CD4-positive, alpha-beta memory T cell (primary cell): ENCODE results near the gene PTPRG. TPM values are rescaled to one million over a fixed set of nuclear protein-coding genes. Genes with fewer than 3 reads are reported as not detected.

Experiments used
- CTCF ChIA-PET: fragments of 350-600 bp; sonication (Branson Sonifier 250); formaldehyde crosslinking; loops from one replicate; lab custom pipeline; 2021; ENCODE audit warnings: inconsistent platforms; ENCODE audit not compliant: partially characterized antibody; lab: Charles Lee
- POLR2A ChIA-PET: fragments of 350-600 bp; sonication (Branson Sonifier 250); formaldehyde crosslinking; loops from one replicate; lab custom pipeline; 2021; ENCODE audit not compliant: partially characterized antibody; lab: Charles Lee
- DNase-seq, 5 donors: peaks; one replicate each; pipeline versions ENCODE4 v3.0.0 to v3.0.0-alpha.2; 2020 to 2022; ENCODE audit warnings: mixed read lengths in 1 of 5
- H3K27ac ChIP-seq: one replicate; pipeline ENCODE4 v1.7.0; 2013; ENCODE audit warnings: low read depth, low read length
- H3K27me3 ChIP-seq: 2 replicates; pipeline ENCODE4 v1.7.0; 2013; ENCODE audit warnings: mild to moderate bottlenecking, low read length, moderate library complexity; ENCODE audit not compliant: insufficient read depth
- H3K36me3 ChIP-seq: 2 replicates; pipeline ENCODE4 v1.7.0; 2013; ENCODE audit warnings: mild to moderate bottlenecking, low read length, moderate library complexity; ENCODE audit not compliant: insufficient read depth
- H3K4me1 ChIP-seq: 2 replicates; pipeline ENCODE4 v1.7.0; 2013; ENCODE audit warnings: mild to moderate bottlenecking, low read length, moderate library complexity; ENCODE audit not compliant: insufficient read depth
- H3K4me3 ChIP-seq, 2 donors: one replicate each; pipeline ENCODE4 v1.7.0; 2013; ENCODE audit warnings: low read length in 2 of 2, mild to moderate bottlenecking in 1 of 2
- H3K9me3 ChIP-seq, 2 donors: one replicate each; pipeline ENCODE4 v1.7.0; 2013; ENCODE audit warnings: low read length in 2 of 2, control low read depth in 1 of 2; ENCODE audit not compliant: control insufficient read depth in 1 of 2
- H3K27ac Mint-ChIP-seq, 7 donors: one replicate each; pipeline ENCODE4 v1.8.0; 2020 to 2021; ENCODE audit warnings: mixed read lengths in 7 of 7, mild to moderate bottlenecking in 6 of 7, inconsistent platforms in 3 of 7, moderate library complexity in 3 of 7
- H3K27me3 Mint-ChIP-seq, 2 donors: one replicate each; pipeline ENCODE4 v1.8.0; 2020 to 2021; ENCODE audit warnings: mixed read lengths in 2 of 2
- H3K36me3 Mint-ChIP-seq, 2 donors: one replicate each; pipeline ENCODE4 v1.8.0; 2020 to 2021; ENCODE audit warnings: mixed read lengths in 2 of 2, inconsistent platforms in 1 of 2, mild to moderate bottlenecking in 1 of 2
- H3K4me1 Mint-ChIP-seq, 4 donors: one replicate each; pipeline ENCODE4 v1.8.0; 2020 to 2021; ENCODE audit warnings: mixed read lengths in 4 of 4, mild to moderate bottlenecking in 1 of 4
- H3K4me3 Mint-ChIP-seq, 8 donors: one replicate each; pipeline ENCODE4 v1.8.0; 2020 to 2021; ENCODE audit warnings: mixed read lengths in 8 of 8, mild to moderate bottlenecking in 7 of 8, moderate library complexity in 6 of 8, inconsistent platforms in 3 of 8
- H3K9me3 Mint-ChIP-seq, 8 donors: one replicate each; pipeline ENCODE4 v1.8.0; 2020 to 2021; ENCODE audit warnings: mixed read lengths in 8 of 8, mild to moderate bottlenecking in 5 of 8, inconsistent platforms in 3 of 8, moderate library complexity in 1 of 8
- intact Hi-C: fragments of 100-400 bp; cut with micrococcal nuclease; formaldehyde crosslinking; loops from one replicate; pipeline ENCODE4 v1.15.1; 2023
- polyA plus RNA-seq, 2 donors: library from polyadenylated mRNA; unstranded; fragments of 300-500 nt; fragmentation: Illumina TruSeq; gene quantifications; one replicate each; pipeline ENCODE4 v1.2.3, GENCODE V29; 2021
- total RNA-seq, 2 experiments: library from RNA; stranded (reverse); gene quantifications; one replicate each; pipeline ENCODE4 v1.2.3, GENCODE V29; 2021

Gene PTPRG
- total and polyA plus RNA-seq, 4 experiments from 2014 or later, result not detected

DNA sequence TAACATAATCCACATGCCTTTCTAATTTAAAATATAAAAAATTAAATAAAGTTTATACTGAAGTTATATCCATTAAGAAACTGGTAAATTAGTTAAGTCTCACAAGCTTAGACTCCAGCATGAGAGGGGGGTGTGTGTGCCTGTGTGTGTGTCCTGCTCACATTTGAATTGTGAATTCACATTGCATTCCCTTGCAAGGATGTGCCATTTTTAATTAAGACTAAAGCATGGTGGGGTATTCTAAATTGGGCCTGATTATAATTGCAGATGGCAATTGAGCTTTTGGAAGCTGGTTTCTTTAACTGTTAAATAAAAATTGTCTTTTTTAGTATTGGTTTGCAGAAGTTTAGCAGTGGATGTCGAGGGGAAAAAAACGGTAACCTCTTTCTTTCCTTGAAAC is 56.9 kb downstream of the PTPRG start:
- H3K4me3 Mint-ChIP-seq, result no peak overlapping the region
- intact Hi-C loops, result no loop called here
- CTCF ChIA-PET, result interaction anchor here (1.9 kb wide), 1 partner anchor 12 kb away, joined by 4 read pairs; no protein-coding TSS in a partner anchor

DNA sequence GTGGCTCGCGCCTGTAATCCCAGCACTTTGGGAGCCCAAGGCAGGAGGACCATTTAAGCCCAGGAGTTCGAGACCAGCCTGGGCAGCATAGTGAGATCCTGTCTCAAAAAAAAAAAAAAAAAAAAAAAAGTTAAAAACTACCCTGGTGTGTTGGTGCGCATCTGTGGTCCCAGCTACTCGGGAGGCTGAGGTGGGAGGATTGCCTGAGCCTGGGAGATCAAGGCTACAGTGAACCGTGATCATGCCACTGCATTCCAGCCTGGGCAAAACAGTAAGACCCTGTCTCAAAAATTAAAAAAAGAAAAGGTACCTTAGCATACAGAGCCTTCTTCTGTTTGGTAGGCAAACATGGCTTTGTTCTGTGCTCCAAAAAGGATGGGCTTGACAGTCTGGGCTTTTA is 57.5 kb downstream of the PTPRG start:
- DNase-seq, result no peak
- Histone ChIP-seq H3K4me1 (no peaks in the 10 kb centered on the region), H3K36me3 (no peaks in the 10 kb centered on the region), H3K9me3 (no peaks in the 10 kb centered on the region), H3K4me3 (no peak overlapping the region), H3K27me3 (no peaks in the 10 kb centered on the region), H3K27ac (no peak overlapping the region)
- Mint-ChIP-seq H3K4me1 (no peaks in the 10 kb centered on the region), H3K27ac (no peak overlapping the region), H3K4me3 (no peak overlapping the region), H3K36me3 (no peaks in the 10 kb centered on the region), H3K27me3 (peaks cover 0 to 1% of the 10 kb centered on the region in 2 donors), H3K9me3 (peaks cover 0 to 3% (median 0%) of the 10 kb centered on the region in 8 donors)
- POLR2A ChIA-PET, result no interaction called here
- intact Hi-C loops, result no loop called here
- CTCF ChIA-PET, result interaction anchor here (1.9 kb wide), 1 partner anchor 13 kb away, joined by 4 read pairs; no protein-coding TSS in a partner anchor

More for the DNA sequence above, 56.9 kb downstream of the PTPRG start:
- Histone ChIP-seq H3K36me3 (no peaks in the 10 kb centered on the region), H3K27ac (no peak overlapping the region), H3K4me3 (no peak overlapping the region), H3K4me1 (no peaks in the 10 kb centered on the region), H3K9me3 (no peaks in the 10 kb centered on the region), H3K27me3 (no peaks in the 10 kb centered on the region)
- POLR2A ChIA-PET, result no interaction called here
- H3K27ac Mint-ChIP-seq, result no peak overlapping the region
- H3K9me3 Mint-ChIP-seq, result peaks cover 0 to 3% (median 0%) of the 10 kb centered on the region in 8 donors
- H3K36me3 Mint-ChIP-seq, result no peaks in the 10 kb centered on the region
- peaks cover 0 to 1% of the 10 kb centered on the region in 2 donors for H3K27me3 Mint-ChIP-seq
- no peaks in the 10 kb centered on the region for H3K4me1 Mint-ChIP-seq
- DNase-seq, result no peak

DNA sequence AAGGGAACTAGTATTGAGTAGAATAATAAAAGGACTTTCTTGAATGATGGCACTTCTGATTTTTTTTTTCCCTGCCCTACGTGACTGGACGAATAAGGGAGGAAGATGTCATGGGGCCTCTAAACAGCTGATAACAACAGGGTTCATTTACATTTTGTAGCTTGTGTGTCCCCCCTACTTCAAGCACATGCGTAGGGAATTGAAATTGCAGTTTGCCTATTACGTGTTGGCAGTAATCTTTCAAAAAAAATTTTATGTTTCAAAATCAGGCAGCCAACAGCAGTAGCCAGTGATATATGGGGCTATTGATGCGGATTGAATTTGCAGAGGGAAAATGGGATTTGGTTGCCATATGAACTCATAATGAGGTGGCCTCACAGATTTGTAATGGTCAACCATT is 58.7 kb downstream of the PTPRG start:
- Histone ChIP-seq H3K9me3 (no peaks in the 10 kb centered on the region), H3K27me3 (no peaks in the 10 kb centered on the region), H3K27ac (no peak overlapping the region), H3K4me1 (no peaks in the 10 kb centered on the region), H3K4me3 (no peak overlapping the region), H3K36me3 (no peaks in the 10 kb centered on the region)
- H3K36me3 Mint-ChIP-seq, result no peaks in the 10 kb centered on the region
- H3K9me3 Mint-ChIP-seq, result peaks cover 0 to 5% (median 0%) of the 10 kb centered on the region in 8 donors
- intact Hi-C loops, result no loop called here
- H3K4me3 Mint-ChIP-seq, result no peak overlapping the region
- H3K27ac Mint-ChIP-seq, result no peak overlapping the region
- DNase-seq, result no peak
- ChIA-PET CTCF (no interaction called here), POLR2A (no interaction called here)
- peaks cover 0 to 1% of the 10 kb centered on the region in 2 donors for H3K27me3 Mint-ChIP-seq
- no peaks in the 10 kb centered on the region for H3K4me1 Mint-ChIP-seq

DNA sequence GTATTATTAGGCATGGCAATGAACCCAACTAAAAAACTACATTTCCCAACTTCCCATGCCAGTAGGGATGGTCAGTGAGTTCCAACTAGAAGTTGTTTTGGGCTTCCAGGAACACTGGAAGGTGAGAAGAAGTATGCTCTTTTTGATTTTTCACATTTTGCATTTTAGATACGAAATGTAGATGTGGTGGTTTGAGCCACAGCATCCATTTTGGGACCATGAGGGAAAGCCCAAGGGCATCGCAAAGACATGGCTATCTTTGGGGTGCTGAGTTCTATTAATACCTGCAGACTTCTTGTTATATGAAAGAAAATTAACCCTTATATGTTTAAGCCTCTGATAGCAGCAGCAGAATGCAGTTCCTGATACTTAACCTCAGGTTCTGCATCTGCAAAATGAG is 62.9 kb downstream of the PTPRG start:
- Histone ChIP-seq H3K4me1 (no peaks in the 10 kb centered on the region), H3K9me3 (no peaks in the 10 kb centered on the region), H3K4me3 (no peak overlapping the region), H3K27ac (no peak overlapping the region), H3K27me3 (no peaks in the 10 kb centered on the region), H3K36me3 (no peaks in the 10 kb centered on the region)
- Mint-ChIP-seq H3K9me3 (peaks cover 0 to 5% (median 2%) of the 10 kb centered on the region in 8 donors), H3K36me3 (no peaks in the 10 kb centered on the region), H3K27me3 (peaks cover 0 to 1% of the 10 kb centered on the region in 2 donors), H3K4me1 (no peaks in the 10 kb centered on the region), H3K27ac (no peak overlapping the region), H3K4me3 (no peak overlapping the region)
- no peak for DNase-seq
- intact Hi-C loops, result no loop called here
- CTCF ChIA-PET, result no interaction called here
- POLR2A ChIA-PET, result no interaction called here

DNA sequence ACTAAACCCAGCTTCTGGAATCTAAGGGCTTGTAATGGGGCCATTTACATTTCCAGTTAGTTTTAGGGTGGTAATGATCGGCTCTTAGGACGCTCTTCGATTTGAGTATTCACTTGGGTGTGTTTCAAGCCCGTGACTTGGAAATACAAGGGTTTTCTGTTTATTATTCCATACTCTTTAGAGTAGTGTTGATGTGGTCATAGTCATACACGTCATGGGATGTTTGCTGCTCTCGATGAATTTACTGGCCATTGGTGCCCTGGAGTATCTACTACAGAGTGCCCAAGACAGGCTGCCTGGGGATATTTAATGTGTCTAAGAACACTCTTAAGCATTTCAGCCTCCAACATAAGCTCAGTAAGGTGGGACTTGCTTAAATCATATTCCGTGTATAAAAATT is 64.1 kb downstream of the PTPRG start:
- H3K4me1 Mint-ChIP-seq, result no peaks in the 10 kb centered on the region
- intact Hi-C loops, result no loop called here
- H3K27me3 Mint-ChIP-seq, result peaks cover 0 to 1% of the 10 kb centered on the region in 2 donors
- H3K9me3 ChIP-seq, result no peaks in the 10 kb centered on the region
- H3K36me3 Mint-ChIP-seq, result no peaks in the 10 kb centered on the region
- no peaks in the 10 kb centered on the region for H3K36me3 ChIP-seq
- no peaks in the 10 kb centered on the region for H3K27me3 ChIP-seq
- no peak for DNase-seq
- no peak overlapping the region for H3K27ac Mint-ChIP-seq
- no peak overlapping the region for H3K4me3 ChIP-seq
- peaks cover 0 to 5% (median 2%) of the 10 kb centered on the region in 8 donors for H3K9me3 Mint-ChIP-seq
- no peaks in the 10 kb centered on the region for H3K4me1 ChIP-seq
- H3K4me3 Mint-ChIP-seq, result no peak overlapping the region
- H3K27ac ChIP-seq, result no peak overlapping the region
- ChIA-PET CTCF (no interaction called here), POLR2A (no interaction called here)

DNA sequence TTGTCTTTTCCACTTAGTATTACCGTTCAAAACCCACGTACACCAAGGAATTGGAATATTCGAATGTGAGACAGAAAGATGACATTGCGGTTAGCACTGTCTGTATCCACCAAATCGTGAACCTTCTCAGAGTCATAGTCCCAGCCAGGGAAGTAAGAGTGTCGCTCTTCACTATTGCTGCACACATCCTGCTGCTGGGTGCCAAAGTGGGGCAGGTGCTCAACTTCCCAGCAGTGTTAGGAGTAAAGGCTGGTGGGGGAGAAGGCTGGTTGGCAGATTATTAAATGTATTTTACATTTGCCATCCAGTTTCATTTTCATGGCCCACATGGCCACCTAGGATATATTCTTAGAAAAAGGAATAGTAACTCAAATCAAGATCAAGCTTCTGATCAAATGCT is 65.1 kb downstream of the PTPRG start:
- Histone ChIP-seq H3K9me3 (no peaks in the 10 kb centered on the region), H3K27ac (no peak overlapping the region), H3K27me3 (no peaks in the 10 kb centered on the region), H3K4me3 (no peak overlapping the region), H3K4me1 (no peaks in the 10 kb centered on the region), H3K36me3 (no peaks in the 10 kb centered on the region)
- H3K27ac Mint-ChIP-seq, result no peak overlapping the region
- no peak for DNase-seq
- intact Hi-C loops, result no loop called here
- H3K36me3 Mint-ChIP-seq, result no peaks in the 10 kb centered on the region
- H3K4me3 Mint-ChIP-seq, result no peak overlapping the region
- ChIA-PET CTCF (no interaction called here), POLR2A (no interaction called here)
- H3K4me1 Mint-ChIP-seq, result no peaks in the 10 kb centered on the region
- peaks cover 0 to 1% of the 10 kb centered on the region in 2 donors for H3K27me3 Mint-ChIP-seq
- H3K9me3 Mint-ChIP-seq, result peaks cover 0 to 4% (median 2%) of the 10 kb centered on the region in 8 donors

DNA sequence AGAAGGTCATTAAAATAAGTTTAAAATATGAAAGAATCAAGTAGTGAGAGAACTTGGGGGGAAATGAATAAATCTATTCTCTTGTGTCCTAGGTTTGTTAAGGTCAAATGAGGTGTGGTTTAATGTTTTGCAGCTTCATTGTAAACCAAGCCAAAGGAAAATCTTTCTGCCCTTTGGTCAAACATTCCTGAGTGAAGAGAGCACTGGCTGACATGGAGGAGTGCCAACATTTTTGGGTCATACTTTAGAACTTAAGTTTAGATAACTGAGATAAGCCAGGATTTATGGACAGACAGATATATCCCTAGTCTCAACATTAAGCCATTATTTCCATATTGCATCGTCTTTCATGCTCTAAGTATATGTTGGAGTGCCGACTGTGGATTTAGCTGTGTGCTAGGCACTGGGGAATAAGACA is 66.4 kb downstream of the PTPRG start:
- peaks cover 0 to 3% (median 2%) of the 10 kb centered on the region in 8 donors for H3K9me3 Mint-ChIP-seq
- no peak overlapping the region for H3K27ac Mint-ChIP-seq
- no peaks in the 10 kb centered on the region for H3K9me3 ChIP-seq
- H3K36me3 ChIP-seq, result no peaks in the 10 kb centered on the region
- no peak for DNase-seq
- CTCF ChIA-PET, result no interaction called here
- no peak overlapping the region for H3K4me3 Mint-ChIP-seq
- H3K4me1 ChIP-seq, result no peaks in the 10 kb centered on the region
- H3K4me3 ChIP-seq, result no peak overlapping the region
- no peaks in the 10 kb centered on the region for H3K4me1 Mint-ChIP-seq
- intact Hi-C loops, result no loop called here
- no peaks in the 10 kb centered on the region for H3K36me3 Mint-ChIP-seq
- H3K27ac ChIP-seq, result no peak overlapping the region
- POLR2A ChIA-PET, result no interaction called here
- H3K27me3 ChIP-seq, result no peaks in the 10 kb centered on the region
- peaks cover 0 to 1% of the 10 kb centered on the region in 2 donors for H3K27me3 Mint-ChIP-seq

DNA sequence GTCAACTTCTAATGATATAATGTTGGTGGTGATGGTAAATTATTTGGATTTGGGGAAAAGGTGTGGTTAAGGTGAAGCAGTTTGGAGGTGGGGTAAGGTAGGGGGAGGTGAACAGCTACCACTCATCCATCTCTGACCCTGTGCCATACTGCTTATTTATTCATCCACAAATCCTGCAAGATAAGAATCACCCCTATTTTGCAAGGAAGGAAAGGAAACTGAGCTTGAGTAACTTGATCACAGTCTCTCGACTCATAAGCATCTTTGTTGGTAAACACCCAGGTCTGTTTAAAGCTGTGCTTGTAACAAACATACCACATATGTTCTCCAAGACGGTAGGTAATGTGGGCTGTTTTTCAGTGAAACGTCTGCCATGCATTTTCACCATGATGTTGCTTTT is 67.3 kb downstream of the PTPRG start:
- H3K9me3 Mint-ChIP-seq, result peaks cover 0 to 5% (median under 1%) of the 10 kb centered on the region in 8 donors
- no peak overlapping the region for H3K27ac ChIP-seq

More for the DNA sequence above, 67.3 kb downstream of the PTPRG start:
- Mint-ChIP-seq H3K27ac (no peak overlapping the region), H3K27me3 (no peaks in the 10 kb centered on the region), H3K36me3 (no peaks in the 10 kb centered on the region), H3K4me1 (no peaks in the 10 kb centered on the region), H3K4me3 (no peak overlapping the region)
- intact Hi-C loops, result no loop called here
- H3K4me3 ChIP-seq, result no peak overlapping the region
- CTCF ChIA-PET, result no interaction called here
- H3K27me3 ChIP-seq, result no peaks in the 10 kb centered on the region
- H3K9me3 ChIP-seq, result no peaks in the 10 kb centered on the region
- POLR2A ChIA-PET, result no interaction called here
- DNase-seq, result no peak
- no peaks in the 10 kb centered on the region for H3K4me1 ChIP-seq
- no peaks in the 10 kb centered on the region for H3K36me3 ChIP-seq
